HepG2 (cell line): ENCODE data around the gene ZNF772. TPM values are rescaled to one million over a fixed set of nuclear protein-coding genes. Genes with fewer than 3 reads are reported as not detected.

ENCODE experiments used
- HBP1 ChIP-seq: IDR thresholded peaks from 2 replicates; pipeline ENCODE4 v1.6.1; 2016; ENCODE audit warnings: low read depth, control low read depth
- HOXA5 ChIP-seq: sonication (generic); formaldehyde crosslinking; IDR thresholded peaks from 2 replicates; pipeline ENCODE4 v1.4.0; 2020; ENCODE audit warnings: missing genetic modification reagents
- NFE2L1 ChIP-seq: sonication (generic); formaldehyde crosslinking; IDR thresholded peaks from 2 replicates; pipeline ENCODE4 v1.4.0; 2020; ENCODE audit warnings: missing genetic modification reagents, mild to moderate bottlenecking, borderline replicate concordance
- SMC3 ChIP-seq: IDR thresholded peaks from 2 replicates; pipeline ENCODE4 v1.6.1; 2011; ENCODE audit warnings: low read length, improper control_type of control experiment
- TAF1 ChIP-seq: sonication (generic); formaldehyde crosslinking; IDR thresholded peaks from 2 replicates; pipeline ENCODE4 v1.4.0; 2020; ENCODE audit warnings: missing genetic modification reagents
- ZFP36 ChIP-seq: fragments of 150-350 bp; IDR thresholded peaks from 2 replicates; pipeline ENCODE4 v1.6.1; 2018; ENCODE audit warnings: borderline replicate concordance, low read length, low read depth; ENCODE audit not compliant: partially characterized antibody
- ZNF225 ChIP-seq: sonication (generic); formaldehyde crosslinking; IDR thresholded peaks from 2 replicates; pipeline ENCODE4 v1.4.0; 2020; ENCODE audit warnings: mild to moderate bottlenecking, missing genetic modification reagents
- ZNF318 ChIP-seq: sonication (generic); formaldehyde crosslinking; IDR thresholded peaks from 2 replicates; pipeline ENCODE4 v1.4.0; 2020; ENCODE audit warnings: mild to moderate bottlenecking, missing genetic modification reagents
- ZNF34 ChIP-seq: sonication (generic); formaldehyde crosslinking; IDR thresholded peaks from 2 replicates; pipeline ENCODE4 v1.4.0; 2020; ENCODE audit warnings: mild to moderate bottlenecking, missing genetic modification reagents, borderline replicate concordance
- ZNF772 ChIP-seq: sonication (generic); formaldehyde crosslinking; IDR thresholded peaks from 2 replicates; pipeline ENCODE4 v1.5.0; 2020; ENCODE audit warnings: mild to moderate bottlenecking, missing genetic modification reagents
- polyA plus RNA-seq, 8 experiments: library from polyadenylated mRNA; depleted of rRNA in 3 of 8; stranded (reverse) in 7 of 8; unstranded in 1 of 8; fragments of >200 nt; fragmentation: Illumina TruSeq in 4 of 8; extraction: Trizol in 4 of 8; gene quantifications; 2 replicates each; pipeline versions ENCODE4 v1.2.1 to v1.2.3, GENCODE V29; 2011 to 2016; ENCODE audit warnings: low read depth in 4 of 8, missing spikeins in 1 of 8, mixed read lengths in 1 of 8; ENCODE audit not compliant: insufficient read depth in 1 of 8
- total RNA-seq, 5 experiments: library from RNA; depleted of rRNA; stranded (reverse); fragments of >200 nt; fragmentation: Illumina TruSeq; extraction: Trizol; gene quantifications; 2 replicates each; pipeline ENCODE4 v1.2.3, GENCODE V29; 2016; ENCODE audit warnings: low read depth in 1 of 5
- TF ChIP-seq, protein P1 (sequence below): sonication (generic); formaldehyde crosslinking; IDR thresholded peaks from 2 replicates; pipeline ENCODE4 v1.4.0; 2020; ENCODE audit warnings: missing genetic modification reagents
- TF ChIP-seq, protein P2 (sequence below): sonication (generic); formaldehyde crosslinking; IDR thresholded peaks from 2 replicates; pipeline ENCODE4 v1.4.0; 2020; ENCODE audit warnings: missing genetic modification reagents
- TF ChIP-seq, protein P3 (sequence below): sonication (generic); formaldehyde crosslinking; IDR thresholded peaks from 2 replicates; pipeline ENCODE4 v1.4.0; 2020; ENCODE audit warnings: mild to moderate bottlenecking, missing genetic modification reagents

ZNF772 gene
- total and polyA plus RNA-seq, 2 of the 13 experiments (the other 11 are each of a cell fraction or from before 2014, with no cell fraction given): 3.1 to 17.2 TPM

DNA sequence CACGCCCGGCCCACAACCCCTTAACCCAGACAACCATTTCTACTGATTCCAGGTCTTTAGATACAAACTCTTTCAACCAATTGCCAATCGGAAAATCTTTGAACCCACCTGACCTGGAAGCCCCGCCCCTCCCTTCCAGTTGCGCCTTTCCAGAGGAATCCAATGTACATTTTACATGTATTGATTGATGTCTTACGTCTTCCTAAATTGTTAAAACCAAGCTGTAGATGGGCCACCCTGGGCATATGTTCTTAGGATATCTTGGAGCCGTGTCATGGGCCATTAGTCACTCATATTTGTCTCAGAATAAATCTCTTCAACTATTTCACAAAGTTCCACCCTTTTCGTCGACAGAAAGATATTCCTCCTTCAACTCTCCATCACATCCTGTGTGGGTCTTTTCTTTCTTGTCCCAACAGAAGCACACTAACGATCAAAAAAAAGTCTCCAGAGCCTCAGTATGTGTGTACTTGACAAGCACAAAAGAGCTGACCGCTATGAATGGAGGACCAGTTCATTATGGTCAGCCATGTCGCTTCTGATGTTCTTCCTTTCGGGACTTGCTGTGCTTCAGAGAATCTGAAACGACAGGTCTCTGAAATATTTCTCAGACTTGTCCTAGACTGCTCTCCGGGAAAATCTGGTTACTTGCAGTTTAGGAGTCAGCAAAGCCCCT is 42.8 kb downstream of the ZNF772 start (continued):
- TF ChIP-seq, protein P1, sequence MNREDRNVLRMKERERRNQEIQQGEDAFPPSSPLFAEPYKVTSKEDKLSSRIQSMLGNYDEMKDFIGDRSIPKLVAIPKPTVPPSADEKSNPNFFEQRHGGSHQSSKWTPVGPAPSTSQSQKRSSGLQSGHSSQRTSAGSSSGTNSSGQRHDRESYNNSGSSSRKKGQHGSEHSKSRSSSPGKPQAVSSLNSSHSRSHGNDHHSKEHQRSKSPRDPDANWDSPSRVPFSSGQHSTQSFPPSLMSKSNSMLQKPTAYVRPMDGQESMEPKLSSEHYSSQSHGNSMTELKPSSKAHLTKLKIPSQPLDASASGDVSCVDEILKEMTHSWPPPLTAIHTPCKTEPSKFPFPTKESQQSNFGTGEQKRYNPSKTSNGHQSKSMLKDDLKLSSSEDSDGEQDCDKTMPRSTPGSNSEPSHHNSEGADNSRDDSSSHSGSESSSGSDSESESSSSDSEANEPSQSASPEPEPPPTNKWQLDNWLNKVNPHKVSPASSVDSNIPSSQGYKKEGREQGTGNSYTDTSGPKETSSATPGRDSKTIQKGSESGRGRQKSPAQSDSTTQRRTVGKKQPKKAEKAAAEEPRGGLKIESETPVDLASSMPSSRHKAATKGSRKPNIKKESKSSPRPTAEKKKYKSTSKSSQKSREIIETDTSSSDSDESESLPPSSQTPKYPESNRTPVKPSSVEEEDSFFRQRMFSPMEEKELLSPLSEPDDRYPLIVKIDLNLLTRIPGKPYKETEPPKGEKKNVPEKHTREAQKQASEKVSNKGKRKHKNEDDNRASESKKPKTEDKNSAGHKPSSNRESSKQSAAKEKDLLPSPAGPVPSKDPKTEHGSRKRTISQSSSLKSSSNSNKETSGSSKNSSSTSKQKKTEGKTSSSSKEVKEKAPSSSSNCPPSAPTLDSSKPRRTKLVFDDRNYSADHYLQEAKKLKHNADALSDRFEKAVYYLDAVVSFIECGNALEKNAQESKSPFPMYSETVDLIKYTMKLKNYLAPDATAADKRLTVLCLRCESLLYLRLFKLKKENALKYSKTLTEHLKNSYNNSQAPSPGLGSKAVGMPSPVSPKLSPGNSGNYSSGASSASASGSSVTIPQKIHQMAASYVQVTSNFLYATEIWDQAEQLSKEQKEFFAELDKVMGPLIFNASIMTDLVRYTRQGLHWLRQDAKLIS (CRISPR knock-in tag): no peak
- TF ChIP-seq, protein P2, sequence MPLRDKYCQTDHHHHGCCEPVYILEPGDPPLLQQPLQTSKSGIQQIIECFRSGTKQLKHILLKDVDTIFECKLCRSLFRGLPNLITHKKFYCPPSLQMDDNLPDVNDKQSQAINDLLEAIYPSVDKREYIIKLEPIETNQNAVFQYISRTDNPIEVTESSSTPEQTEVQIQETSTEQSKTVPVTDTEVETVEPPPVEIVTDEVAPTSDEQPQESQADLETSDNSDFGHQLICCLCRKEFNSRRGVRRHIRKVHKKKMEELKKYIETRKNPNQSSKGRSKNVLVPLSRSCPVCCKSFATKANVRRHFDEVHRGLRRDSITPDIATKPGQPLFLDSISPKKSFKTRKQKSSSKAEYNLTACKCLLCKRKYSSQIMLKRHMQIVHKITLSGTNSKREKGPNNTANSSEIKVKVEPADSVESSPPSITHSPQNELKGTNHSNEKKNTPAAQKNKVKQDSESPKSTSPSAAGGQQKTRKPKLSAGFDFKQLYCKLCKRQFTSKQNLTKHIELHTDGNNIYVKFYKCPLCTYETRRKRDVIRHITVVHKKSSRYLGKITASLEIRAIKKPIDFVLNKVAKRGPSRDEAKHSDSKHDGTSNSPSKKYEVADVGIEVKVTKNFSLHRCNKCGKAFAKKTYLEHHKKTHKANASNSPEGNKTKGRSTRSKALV (CRISPR knock-in tag): 0 out of 2 replicates have a peak, but pooled peaks have one; percentile 46
- TF ChIP-seq TAF1 (CRISPR knock-in tag): no peak
- no peak for TF ChIP-seq HBP1 (CRISPR knock-in tag)
- no peak for TF ChIP-seq NFE2L1
- 0 out of 2 replicates have a peak, but pooled peaks have one; percentile 10 for TF ChIP-seq HOXA5
- no peak for TF ChIP-seq ZNF225
- 0 out of 2 replicates have a peak, but pooled peaks have one; percentile 31 for TF ChIP-seq ZNF34 (CRISPR knock-in tag)
- no peak for TF ChIP-seq SMC3
- TF ChIP-seq ZNF318 (CRISPR knock-in tag): no peak; the same call in 1 of the 2 replicates
- TF ChIP-seq, protein P3, sequence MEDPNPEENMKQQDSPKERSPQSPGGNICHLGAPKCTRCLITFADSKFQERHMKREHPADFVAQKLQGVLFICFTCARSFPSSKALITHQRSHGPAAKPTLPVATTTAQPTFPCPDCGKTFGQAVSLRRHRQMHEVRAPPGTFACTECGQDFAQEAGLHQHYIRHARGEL (CRISPR knock-in tag): no peak
- TF ChIP-seq ZFP36: no peak
- TF ChIP-seq ZNF772 (CRISPR knock-in tag): no peak
